GM08714 (cell line): Measurements from ENCODE around the gene ZNF81.
"Not testable (repeated sequence)": the region's sequence is repeated elsewhere in the genome, so short reads cannot be mapped to it uniquely, and the experiment has no call there.

Experiments
- H3K4me3 ChIP-seq: fragments of 200-500 bp; sonication (Bioruptor generic); 2 replicates; pipeline ENCODE4 v1.5.1; 2014; ENCODE audit warnings: mild to moderate bottlenecking, low read length, inconsistent platforms
- ZNF274 ChIP-seq: IDR thresholded peaks from 2 replicates; pipeline ENCODE4 v1.6.1; 2012; ENCODE audit warnings: mild to moderate bottlenecking, low read depth, low read length

ZNF81 gene

GRCh38 chrX:47836164-47837072 is at the start of gene ZNF81:
Gene ZNF81, plus strand, starts transcription at chrX:47836902. Its CDS starts 9,366 bp downstream, at chrX:47846268.
- TF ChIP-seq ZNF274: no peak
- peak within 1 kb of the TSS; percentile 62 for H3K4me3 ChIP-seq

DNA sequence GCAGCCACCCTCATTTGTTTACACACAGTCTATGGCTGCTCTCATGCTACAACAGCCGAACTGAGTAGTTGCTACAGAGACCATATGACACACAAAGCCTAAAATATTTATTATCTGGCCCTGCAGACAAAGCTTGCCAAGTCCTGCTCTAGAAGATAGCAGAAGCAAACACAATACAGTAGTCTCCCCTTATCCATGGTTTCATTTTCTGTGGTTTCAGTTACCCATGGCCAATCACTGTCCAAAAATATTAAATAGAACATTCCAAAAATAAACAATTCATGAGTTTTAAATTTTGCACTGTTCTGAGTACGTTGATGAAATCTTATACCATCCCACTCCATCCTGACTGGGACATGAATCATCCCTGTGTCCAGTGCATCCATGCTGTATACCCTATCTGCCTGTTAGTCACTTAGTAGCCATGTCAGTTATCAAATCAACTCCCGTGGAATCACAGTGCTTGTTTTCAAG is 40.2 kb upstream of the ZNF81 start:
- H3K4me3 ChIP-seq: no peak overlapping the region

GRCh38 chrX:47797084-47797483 is 39.6 kb upstream of the ZNF81 start:
- no peak for TF ChIP-seq ZNF274
- H3K4me3 ChIP-seq: no peak overlapping the region

More for the DNA sequence above, 40.2 kb upstream of the ZNF81 start:
- TF ChIP-seq ZNF274: no peak

GRCh38 chrX:47798861-47799260 is 37.8 kb upstream of the ZNF81 start:
- H3K4me3 ChIP-seq: no peak overlapping the region

GRCh38 chrX:47802589-47802988 is 34.1 kb upstream of the ZNF81 start:
- TF ChIP-seq ZNF274: no peak
- H3K4me3 ChIP-seq: no peak overlapping the region

More at GRCh38 chrX:47798861-47799260, 37.8 kb upstream of the ZNF81 start:
- TF ChIP-seq ZNF274: no peak

DNA sequence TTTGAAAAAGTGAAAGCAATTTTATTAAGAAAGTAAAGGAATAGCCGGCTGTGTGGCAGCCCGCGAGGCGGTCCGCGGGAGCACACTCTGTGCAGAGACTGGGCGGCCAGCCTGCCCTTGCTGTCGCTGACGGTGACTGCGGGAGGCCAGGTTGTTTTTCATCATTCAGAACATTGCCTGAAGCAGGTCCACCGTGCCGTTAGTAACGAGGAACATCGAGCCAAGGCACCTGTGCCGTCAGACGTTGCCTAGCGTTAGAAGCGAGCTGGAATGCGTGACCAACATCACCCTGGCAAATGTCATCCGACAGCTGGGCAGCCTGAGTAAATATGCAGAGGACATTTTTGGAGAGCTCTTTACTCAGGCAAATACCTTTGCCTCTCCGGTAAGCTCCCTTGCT is 33.6 kb upstream of the ZNF81 start:
- not testable (repeated sequence) for H3K4me3 ChIP-seq

DNA sequence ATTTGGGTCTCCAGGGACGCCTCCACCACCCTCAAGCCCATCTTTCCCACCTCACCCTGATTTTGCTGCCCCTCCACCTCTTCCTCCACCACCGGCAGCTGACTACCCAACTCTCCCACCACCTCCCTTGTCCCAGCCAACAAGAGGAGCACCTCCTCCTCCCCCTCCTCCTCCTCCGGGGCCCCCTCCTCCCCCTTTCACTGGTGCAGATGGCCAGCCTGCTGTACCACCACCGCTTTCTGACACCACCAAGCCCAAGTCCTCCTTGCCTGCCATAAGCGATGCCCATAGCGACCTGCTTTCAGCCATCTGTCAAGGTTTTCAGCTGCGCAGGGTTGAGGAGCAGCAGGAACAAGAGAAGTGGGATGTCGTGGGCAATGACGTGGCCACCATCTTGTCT is 32.4 kb upstream of the ZNF81 start:
- H3K4me3 ChIP-seq: no peak overlapping the region
- no peak for TF ChIP-seq ZNF274

- H3K4me3 ChIP-seq: not testable (repeated sequence)
Measured at GRCh38 chrX:47805844-47806243, 30.9 kb upstream of the ZNF81 start.

- H3K4me3 ChIP-seq: not testable (repeated sequence)
Measured at GRCh38 chrX:47806415-47807271, 30.1 kb upstream of the ZNF81 start.

DNA sequence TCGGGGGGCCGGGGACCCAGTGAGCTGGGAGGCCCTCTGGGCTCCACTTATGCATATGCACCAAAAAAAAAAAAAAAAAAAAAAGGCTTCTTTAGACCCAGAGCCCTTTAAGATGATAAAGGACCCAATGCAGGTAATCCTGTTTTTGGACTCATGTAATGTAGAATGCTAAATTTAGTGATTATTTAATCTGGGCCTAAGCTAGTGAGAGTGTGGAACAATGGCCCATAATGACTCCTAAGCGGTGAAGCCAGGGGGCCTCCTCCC is 29.5 kb upstream of the ZNF81 start:
- not testable (repeated sequence) for H3K4me3 ChIP-seq

DNA sequence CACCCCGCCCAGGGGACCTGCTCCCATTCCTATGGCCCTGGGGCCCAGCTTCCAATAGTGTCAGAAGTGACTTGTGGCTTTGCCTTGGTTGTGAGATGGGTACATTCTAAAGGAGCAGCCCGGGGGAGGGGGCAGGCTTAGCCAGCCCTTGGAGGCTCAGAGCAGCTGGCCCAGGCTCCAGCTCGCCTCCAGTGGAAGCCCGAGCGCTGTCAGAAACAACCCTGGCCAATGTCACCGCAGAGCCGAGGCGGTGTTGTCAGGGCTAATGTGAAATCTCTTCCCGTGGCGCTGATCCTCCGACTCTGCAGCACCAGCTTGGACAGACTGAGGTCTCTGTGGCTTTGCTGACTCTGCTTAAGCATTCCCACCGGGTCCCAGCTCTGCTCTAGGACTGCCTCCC is 29.2 kb upstream of the ZNF81 start:
- no peak overlapping the region for H3K4me3 ChIP-seq
- TF ChIP-seq ZNF274: no peak

DNA sequence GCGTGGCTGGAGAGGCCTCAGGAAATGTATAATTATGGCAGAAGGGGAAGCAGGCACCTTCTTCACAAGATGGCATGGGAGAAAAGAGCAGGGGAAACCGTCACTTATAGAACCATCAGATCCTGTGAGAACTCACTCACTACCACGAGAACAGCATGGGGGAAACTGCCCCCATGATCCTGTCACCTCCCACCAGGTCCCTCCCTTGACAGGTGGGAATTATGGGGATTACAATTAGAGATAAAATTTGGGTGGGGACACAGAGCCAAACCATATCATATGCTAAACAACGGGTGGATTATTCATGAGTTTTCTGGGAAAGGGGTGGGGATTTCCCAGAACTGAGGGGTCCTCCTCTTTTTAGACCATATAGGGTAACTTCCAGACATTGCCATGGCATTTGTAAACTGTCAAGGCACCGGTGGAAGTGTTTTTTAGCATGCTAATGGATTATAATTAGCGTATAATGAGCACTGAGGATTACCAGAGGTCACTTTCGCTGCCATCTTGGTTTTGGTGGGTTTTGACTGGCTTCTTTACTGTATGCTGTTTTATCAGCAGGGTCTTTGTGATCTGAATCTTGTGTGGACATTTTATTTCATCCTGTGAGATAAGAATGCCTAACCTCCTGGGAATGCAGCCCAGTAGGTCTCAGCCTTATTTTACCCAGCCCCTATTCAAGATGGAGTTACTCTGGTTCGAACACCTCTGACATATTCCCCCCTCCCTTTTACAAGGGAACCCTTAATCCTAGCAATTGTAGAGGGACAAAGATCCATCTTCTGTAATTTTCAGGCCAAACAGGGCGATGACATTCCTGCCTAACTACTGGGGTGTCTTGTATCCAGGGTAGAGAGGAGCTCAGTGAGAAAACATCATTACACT is 27.6 kb upstream of the ZNF81 start:
- TF ChIP-seq ZNF274: no peak
- H3K4me3 ChIP-seq: no peak overlapping the region

DNA sequence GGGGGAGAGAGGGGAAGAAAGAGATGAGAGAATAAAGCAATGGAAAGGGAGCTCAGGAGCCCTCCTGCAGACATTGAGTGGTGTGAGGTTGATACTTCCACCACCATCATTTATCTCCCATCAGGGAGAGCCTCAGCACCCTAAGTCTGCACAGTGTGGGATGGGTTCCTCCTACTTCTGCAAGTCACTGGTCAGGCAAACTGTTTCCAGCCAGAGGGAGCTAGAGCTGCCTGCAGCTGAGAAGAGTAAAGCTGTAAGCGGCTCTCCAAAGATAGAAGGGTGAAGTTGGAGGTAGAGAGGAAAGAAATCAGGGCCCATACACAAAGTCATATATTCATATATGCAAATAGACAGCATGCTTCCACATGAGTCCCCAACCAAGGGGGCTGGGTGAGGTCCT is 21.9 kb upstream of the ZNF81 start:
- no peak for TF ChIP-seq ZNF274

More for the DNA sequence above, 21.9 kb upstream of the ZNF81 start:
- no peak overlapping the region for H3K4me3 ChIP-seq
